Right lobe of liver (tissue), 4 donors: ENCODE results near the gene PPFIBP1.

ENCODE experiments used
- CTCF ChIP-seq, 4 donors: fragments of 200-600 bp in 3 of 4; fragments of 450-650 bp in 1 of 4; IDR thresholded peaks; one replicate each; pipeline versions ENCODE4 v1.5.1 to v1.8.0; 2016 to 2022; ENCODE audit warnings: antibody characterized with exemption in 4 of 4, mild to moderate bottlenecking in 2 of 4
- POLR2A ChIP-seq: fragments of 450-650 bp; IDR thresholded peaks from one replicate; pipeline ENCODE4 v1.6.1; 2017; ENCODE audit warnings: antibody characterized with exemption, mild to moderate bottlenecking
- donor health status: DM: no; HTN: no; CAD: no.
- donor health status: DM: no; HTN: no; CAD: no.
- donor health status: DM: no; HTN: yes; CAD: no.

- TF ChIP-seq CTCF (IDR thresholded peaks at IDR 0.05): no peak
- TF ChIP-seq POLR2A: no peak
Observed at GRCh38 chr12:27539191-27539631, 15.2 kb downstream of the PPFIBP1 start.
